Measurements from ENCODE around the gene PREPL. TPM values are rescaled to one million over a fixed set of nuclear protein-coding genes. Genes with fewer than 3 reads are reported as not detected.
"Not testable (repeated sequence)": the region's sequence is repeated elsewhere in the genome, so short reads cannot be mapped to it uniquely, and the experiment has no call there.

Gene PREPL
- total RNA-seq, 1 donor from 2014 or later, result 73.6 TPM

GRCh38 chr2:44303766-44304165 lies 57.5 kb downstream of the PREPL start:
- H3K9ac ChIP-seq (ENCODE audit: low read depth in 1 of 3, low read length in 3 of 3); H3K4me3 ChIP-seq (ENCODE audit: low read length in 3 of 3); H3K27me3 ChIP-seq (ENCODE audit: control insufficient read depth in 3 of 3, insufficient read depth in 3 of 3, low read length in 3 of 3); H3K9me3 ChIP-seq (ENCODE audit: control insufficient read depth in 3 of 3, low read length in 3 of 3); H3K27ac ChIP-seq (ENCODE audit: low read depth, low read length); H3K36me3 ChIP-seq (ENCODE audit: control insufficient read depth in 3 of 3, insufficient read depth in 3 of 3, low read length in 3 of 3); H3K4me1 ChIP-seq (ENCODE audit: control insufficient read depth in 3 of 3, insufficient read depth in 3 of 3, low read length in 3 of 3): not testable (repeated sequence)

DNA sequence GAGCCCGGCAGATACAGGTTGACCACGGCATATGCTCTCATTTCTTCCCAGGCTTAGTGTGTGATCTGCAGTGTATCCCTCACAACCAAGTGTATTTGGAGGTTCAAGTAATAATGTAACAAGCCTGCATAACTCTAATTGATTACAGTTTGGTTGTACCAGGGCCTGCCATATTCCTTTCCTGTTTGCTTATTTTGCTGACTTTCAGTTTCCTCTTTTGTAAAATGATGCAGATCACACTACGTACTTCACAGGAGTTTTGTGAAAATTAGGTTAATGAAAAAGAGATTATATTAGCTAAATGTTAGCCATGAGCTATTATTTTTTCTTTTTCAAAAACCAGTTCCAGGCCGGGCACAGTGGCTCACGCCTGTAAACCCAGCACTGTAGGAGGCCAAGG lies 60.2 kb downstream of the PREPL start:
- Histone ChIP-seq H3K27ac (ENCODE audit: low read depth, low read length) (no peak overlapping the region), H3K4me1 (ENCODE audit: control insufficient read depth in 3 of 3, insufficient read depth in 3 of 3, low read length in 3 of 3) (peaks cover 0 to 4% (median 3%) of the 10 kb centered on the region in 3 donors), H3K9me3 (ENCODE audit: control insufficient read depth in 3 of 3, low read length in 3 of 3) (no peaks in the 10 kb centered on the region), H3K27me3 (ENCODE audit: control insufficient read depth in 3 of 3, insufficient read depth in 3 of 3, low read length in 3 of 3) (no peaks in the 10 kb centered on the region), H3K4me3 (ENCODE audit: low read length in 3 of 3) (no peak overlapping the region), H3K9ac (ENCODE audit: low read depth in 1 of 3, low read length in 3 of 3) (no peak overlapping the region), H3K36me3 (ENCODE audit: control insufficient read depth in 3 of 3, insufficient read depth in 3 of 3, low read length in 3 of 3) (no peaks in the 10 kb centered on the region)

DNA sequence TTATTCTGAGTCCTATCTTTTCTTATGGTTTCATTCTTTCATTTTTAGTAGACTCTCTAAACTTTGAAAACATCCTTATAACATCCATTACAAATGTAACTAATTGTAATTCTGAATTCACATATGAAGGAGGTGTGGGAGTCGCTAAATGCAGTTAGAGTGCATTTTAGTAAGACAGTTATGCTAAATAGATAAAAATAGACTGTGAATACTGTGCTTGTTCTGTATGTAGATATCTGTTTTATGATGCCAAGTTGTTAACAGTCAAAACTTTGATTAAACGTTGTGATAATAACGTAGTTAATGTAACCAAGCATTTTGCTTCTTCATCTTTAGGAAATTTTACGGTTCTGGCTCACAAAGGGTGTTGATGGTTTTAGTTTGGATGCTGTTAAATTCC lies 61.7 kb downstream of the PREPL start:
- no peaks in the 10 kb centered on the region for H3K36me3 ChIP-seq (ENCODE audit: control insufficient read depth in 3 of 3, insufficient read depth in 3 of 3, low read length in 3 of 3)
- H3K27ac ChIP-seq (ENCODE audit: low read depth, low read length), result no peak overlapping the region
- peaks cover 0 to 4% (median 3%) of the 10 kb centered on the region in 3 donors for H3K4me1 ChIP-seq (ENCODE audit: control insufficient read depth in 3 of 3, insufficient read depth in 3 of 3, low read length in 3 of 3)

GRCh38 chr2:44297431-44297830 lies 63.9 kb downstream of the PREPL start:
- Histone ChIP-seq H3K4me1 (ENCODE audit: control insufficient read depth in 3 of 3, insufficient read depth in 3 of 3, low read length in 3 of 3) (peaks cover 0 to 4% (median 3%) of the 10 kb centered on the region in 3 donors), H3K27ac (ENCODE audit: low read depth, low read length) (no peak overlapping the region), H3K36me3 (ENCODE audit: control insufficient read depth in 3 of 3, insufficient read depth in 3 of 3, low read length in 3 of 3) (no peaks in the 10 kb centered on the region), H3K9ac (ENCODE audit: low read depth in 1 of 3, low read length in 3 of 3) (no peak overlapping the region), H3K9me3 (ENCODE audit: control insufficient read depth in 3 of 3, low read length in 3 of 3) (no peaks in the 10 kb centered on the region), H3K27me3 (ENCODE audit: control insufficient read depth in 3 of 3, insufficient read depth in 3 of 3, low read length in 3 of 3) (peaks cover 0 to 3% (median 0%) of the 10 kb centered on the region in 3 donors), H3K4me3 (ENCODE audit: low read length in 3 of 3) (no peak overlapping the region)

More for the DNA sequence above, 61.7 kb downstream of the PREPL start:
- no peaks in the 10 kb centered on the region for H3K27me3 ChIP-seq (ENCODE audit: control insufficient read depth in 3 of 3, insufficient read depth in 3 of 3, low read length in 3 of 3)
- H3K4me3 ChIP-seq (ENCODE audit: low read length in 3 of 3), result no peak overlapping the region
- no peaks in the 10 kb centered on the region for H3K9me3 ChIP-seq (ENCODE audit: control insufficient read depth in 3 of 3, low read length in 3 of 3)
- H3K9ac ChIP-seq (ENCODE audit: low read depth in 1 of 3, low read length in 3 of 3), result no peak overlapping the region

GRCh38 chr2:44296653-44297052 lies 64.6 kb downstream of the PREPL start:
- Histone ChIP-seq H3K9me3 (ENCODE audit: control insufficient read depth in 3 of 3, low read length in 3 of 3) (no peaks in the 10 kb centered on the region), H3K9ac (ENCODE audit: low read depth in 1 of 3, low read length in 3 of 3) (no peak overlapping the region), H3K27me3 (ENCODE audit: control insufficient read depth in 3 of 3, insufficient read depth in 3 of 3, low read length in 3 of 3) (peaks cover 0 to 7% (median 0%) of the 10 kb centered on the region in 3 donors), H3K4me1 (ENCODE audit: control insufficient read depth in 3 of 3, insufficient read depth in 3 of 3, low read length in 3 of 3) (peaks cover 0 to 8% (median 4%) of the 10 kb centered on the region in 3 donors), H3K36me3 (ENCODE audit: control insufficient read depth in 3 of 3, insufficient read depth in 3 of 3, low read length in 3 of 3) (no peaks in the 10 kb centered on the region), H3K4me3 (ENCODE audit: low read length in 3 of 3) (no peak overlapping the region), H3K27ac (ENCODE audit: low read depth, low read length) (no peak overlapping the region)

- no peaks in the 10 kb centered on the region for H3K9me3 ChIP-seq (ENCODE audit: control insufficient read depth in 3 of 3, low read length in 3 of 3)
- H3K36me3 ChIP-seq (ENCODE audit: control insufficient read depth in 3 of 3, insufficient read depth in 3 of 3, low read length in 3 of 3), result no peaks in the 10 kb centered on the region
- no peak overlapping the region for H3K27ac ChIP-seq (ENCODE audit: low read depth, low read length)
- no peak overlapping the region for H3K9ac ChIP-seq (ENCODE audit: low read depth in 1 of 3, low read length in 3 of 3)
- peaks cover 0 to 11% (median 11%) of the 10 kb centered on the region in 3 donors for H3K4me1 ChIP-seq (ENCODE audit: control insufficient read depth in 3 of 3, insufficient read depth in 3 of 3, low read length in 3 of 3)
- peaks cover 0 to 7% (median 0%) of the 10 kb centered on the region in 3 donors for H3K27me3 ChIP-seq (ENCODE audit: control insufficient read depth in 3 of 3, insufficient read depth in 3 of 3, low read length in 3 of 3)
- H3K4me3 ChIP-seq (ENCODE audit: low read length in 3 of 3), result no peak overlapping the region
Measured at GRCh38 chr2:44295633-44296359, 65.5 kb downstream of the PREPL start.

GRCh38 chr2:44295113-44295512 lies 66.2 kb downstream of the PREPL start:
- peaks cover 0 to 7% (median 0%) of the 10 kb centered on the region in 3 donors for H3K27me3 ChIP-seq (ENCODE audit: control insufficient read depth in 3 of 3, insufficient read depth in 3 of 3, low read length in 3 of 3)
- no peak overlapping the region for H3K9ac ChIP-seq (ENCODE audit: low read depth in 1 of 3, low read length in 3 of 3)
- peaks cover 0 to 11% (median 11%) of the 10 kb centered on the region in 3 donors for H3K4me1 ChIP-seq (ENCODE audit: control insufficient read depth in 3 of 3, insufficient read depth in 3 of 3, low read length in 3 of 3)
- no peaks in the 10 kb centered on the region for H3K36me3 ChIP-seq (ENCODE audit: control insufficient read depth in 3 of 3, insufficient read depth in 3 of 3, low read length in 3 of 3)
- H3K27ac ChIP-seq (ENCODE audit: low read depth, low read length), result no peak overlapping the region
- H3K4me3 ChIP-seq (ENCODE audit: low read length in 3 of 3), result no peak overlapping the region
- no peaks in the 10 kb centered on the region for H3K9me3 ChIP-seq (ENCODE audit: control insufficient read depth in 3 of 3, low read length in 3 of 3)

- H3K27me3 ChIP-seq (ENCODE audit: control insufficient read depth in 3 of 3, insufficient read depth in 3 of 3, low read length in 3 of 3), result peaks cover 0 to 7% (median 0%) of the 10 kb centered on the region in 3 donors
- H3K27ac ChIP-seq (ENCODE audit: low read depth, low read length), result no peak overlapping the region
- H3K4me1 ChIP-seq (ENCODE audit: control insufficient read depth in 3 of 3, insufficient read depth in 3 of 3, low read length in 3 of 3), result peaks cover 0 to 8% (median 8%) of the 10 kb centered on the region in 3 donors
- H3K36me3 ChIP-seq (ENCODE audit: control insufficient read depth in 3 of 3, insufficient read depth in 3 of 3, low read length in 3 of 3), result no peaks in the 10 kb centered on the region
- peak overlapping the region in 2 of 3 donors; percentile 35 to 70 for H3K9ac ChIP-seq (ENCODE audit: low read depth in 1 of 3, low read length in 3 of 3)
- H3K4me3 ChIP-seq (ENCODE audit: low read length in 3 of 3), result peak overlapping the region in 2 of 3 donors; percentile 46 to 47
- H3K9me3 ChIP-seq (ENCODE audit: control insufficient read depth in 3 of 3, low read length in 3 of 3), result no peaks in the 10 kb centered on the region
Measured at GRCh38 chr2:44291281-44292248, 69.7 kb downstream of the PREPL start.

GRCh38 chr2:44290261-44290660 lies 71.0 kb downstream of the PREPL start:
- no peak overlapping the region for H3K4me3 ChIP-seq (ENCODE audit: low read length in 3 of 3)
- H3K4me1 ChIP-seq (ENCODE audit: control insufficient read depth in 3 of 3, insufficient read depth in 3 of 3, low read length in 3 of 3), result peaks cover 0 to 8% (median 8%) of the 10 kb centered on the region in 3 donors
- H3K27me3 ChIP-seq (ENCODE audit: control insufficient read depth in 3 of 3, insufficient read depth in 3 of 3, low read length in 3 of 3), result peaks cover 0 to 7% (median 0%) of the 10 kb centered on the region in 3 donors
- H3K27ac ChIP-seq (ENCODE audit: low read depth, low read length), result no peak overlapping the region
- H3K9me3 ChIP-seq (ENCODE audit: control insufficient read depth in 3 of 3, low read length in 3 of 3), result no peaks in the 10 kb centered on the region
- H3K9ac ChIP-seq (ENCODE audit: low read depth in 1 of 3, low read length in 3 of 3), result no peak overlapping the region
- H3K36me3 ChIP-seq (ENCODE audit: control insufficient read depth in 3 of 3, insufficient read depth in 3 of 3, low read length in 3 of 3), result no peaks in the 10 kb centered on the region

All from skeletal muscle tissue (tissue), 4 donors.